ENCODE data around the gene KLHL14.

DNA sequence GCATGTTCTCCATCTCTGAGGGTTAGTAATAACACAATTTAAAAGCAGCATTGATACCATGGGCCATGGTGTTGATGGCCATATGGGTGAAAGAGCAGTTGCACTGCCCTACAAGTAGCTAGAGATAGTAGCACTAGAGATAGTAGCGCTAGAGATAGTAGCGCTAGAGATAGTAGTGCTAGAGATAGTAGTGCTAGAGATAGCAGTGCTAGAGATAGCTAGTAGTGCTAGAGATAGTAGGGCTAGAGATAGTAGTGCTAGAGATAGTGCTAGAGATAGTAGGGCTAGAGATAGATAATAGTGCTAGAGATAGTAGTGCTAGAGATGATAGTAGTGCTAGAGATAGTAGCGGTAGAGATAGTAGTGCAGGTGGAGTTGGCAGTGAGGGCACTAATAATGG lies 39.5 kb upstream of the KLHL14 start:
- TF ChIP-seq CTCF (IDR thresholded peaks at IDR 0.05; ENCODE audit: insufficient read depth, low read length, poor library complexity, severe bottlenecking): no peak
- no peak for TF ChIP-seq EZH2phosphoT487 (conservative IDR thresholded peaks at IDR 0.05; ENCODE audit: low read length)
